Prostate gland (tissue), 2 donors: ENCODE measurements around the gene CDK9.

Source experiments
- POLR2A ChIP-seq: fragments of 450-650 bp; IDR thresholded peaks from one replicate; pipeline ENCODE4 v1.6.1; 2016; ENCODE audit warnings: antibody characterized with exemption, mild to moderate bottlenecking
- TF ChIP-seq, protein P1 (sequence below), 4 experiments: fragments of 200-600 bp in 2 of 4; fragments of 450-650 bp in 2 of 4; sonication (generic) in 2 of 4; IDR thresholded peaks; 1 replicate in 3 of 4; 2 replicates in 1 of 4; pipeline ENCODE4 v1.5.1; 2016 to 2019; ENCODE audit warnings: antibody characterized with exemption in 4 of 4, mild to moderate bottlenecking in 2 of 4, moderate library complexity in 2 of 4

DNA sequence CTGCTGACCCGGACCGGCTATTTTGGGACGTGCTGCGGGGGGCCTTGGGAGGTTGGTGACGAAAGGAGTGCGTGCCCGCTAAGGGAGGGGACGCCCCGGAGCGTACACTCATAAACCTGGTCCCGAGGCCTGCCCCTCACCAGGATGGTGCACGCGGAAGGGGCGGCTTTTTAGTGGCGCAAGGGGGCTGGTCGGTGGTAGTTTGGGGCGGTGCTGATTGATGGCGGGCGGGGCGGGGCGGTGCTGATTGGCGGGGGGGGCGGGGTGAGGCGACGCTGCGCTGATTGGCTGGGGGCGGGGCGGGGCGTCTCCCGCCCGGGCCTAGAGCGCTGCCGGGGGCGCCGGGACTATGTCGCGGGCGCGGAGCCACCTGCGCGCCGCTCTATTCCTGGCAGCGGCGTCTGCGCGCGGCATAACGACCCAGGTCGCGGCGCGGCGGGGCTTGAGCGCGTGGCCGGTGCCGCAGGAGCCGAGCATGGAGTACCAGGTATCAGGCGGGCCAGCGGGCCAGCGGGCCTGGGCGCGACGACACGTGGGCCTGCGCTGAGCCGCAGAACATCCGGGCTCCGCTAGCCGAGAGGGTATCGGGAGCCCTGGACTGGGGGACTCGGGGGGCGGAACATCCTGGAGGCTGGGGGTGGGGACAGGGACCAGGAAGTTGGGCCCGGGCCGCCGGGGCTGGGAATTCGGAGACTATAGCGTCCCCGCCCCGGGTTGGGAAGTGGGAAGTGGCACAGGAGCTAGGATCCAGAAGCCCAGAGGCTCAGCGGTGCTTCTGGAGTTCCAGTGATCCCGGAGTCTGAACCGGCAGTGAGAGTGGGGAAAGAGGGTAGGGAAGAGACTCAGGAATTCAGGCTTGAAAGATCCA lies 17.0 kb downstream of the CDK9 start, which contains the start of gene FPGS:
- TF ChIP-seq, protein P1, sequence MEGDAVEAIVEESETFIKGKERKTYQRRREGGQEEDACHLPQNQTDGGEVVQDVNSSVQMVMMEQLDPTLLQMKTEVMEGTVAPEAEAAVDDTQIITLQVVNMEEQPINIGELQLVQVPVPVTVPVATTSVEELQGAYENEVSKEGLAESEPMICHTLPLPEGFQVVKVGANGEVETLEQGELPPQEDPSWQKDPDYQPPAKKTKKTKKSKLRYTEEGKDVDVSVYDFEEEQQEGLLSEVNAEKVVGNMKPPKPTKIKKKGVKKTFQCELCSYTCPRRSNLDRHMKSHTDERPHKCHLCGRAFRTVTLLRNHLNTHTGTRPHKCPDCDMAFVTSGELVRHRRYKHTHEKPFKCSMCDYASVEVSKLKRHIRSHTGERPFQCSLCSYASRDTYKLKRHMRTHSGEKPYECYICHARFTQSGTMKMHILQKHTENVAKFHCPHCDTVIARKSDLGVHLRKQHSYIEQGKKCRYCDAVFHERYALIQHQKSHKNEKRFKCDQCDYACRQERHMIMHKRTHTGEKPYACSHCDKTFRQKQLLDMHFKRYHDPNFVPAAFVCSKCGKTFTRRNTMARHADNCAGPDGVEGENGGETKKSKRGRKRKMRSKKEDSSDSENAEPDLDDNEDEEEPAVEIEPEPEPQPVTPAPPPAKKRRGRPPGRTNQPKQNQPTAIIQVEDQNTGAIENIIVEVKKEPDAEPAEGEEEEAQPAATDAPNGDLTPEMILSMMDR (IDR thresholded peaks at IDR 0.05) = peak in 1 of 4 experiments; percentile 21
- peak; percentile 66 for TF ChIP-seq POLR2A
